Mesendoderm (in vitro differentiated cells): ENCODE measurements around the gene PCDH15.

Source experiments
- DNase-seq: peaks from one replicate; pipeline ENCODE4 v3.0.0; 2013
- H2AK5ac ChIP-seq: 2 replicates; pipeline ENCODE4 v1.6.1; 2013; ENCODE audit warnings: low read length, inconsistent platforms
- H2BK120ac ChIP-seq: 2 replicates; pipeline ENCODE4 v1.6.1; 2013; ENCODE audit warnings: low read depth, mild to moderate bottlenecking, low read length, moderate library complexity, mixed read lengths
- H2BK15ac ChIP-seq: replicated peaks from 2 replicates; pipeline ENCODE4 v1.6.1; 2013; ENCODE audit warnings: low read depth, mild to moderate bottlenecking, moderate library complexity
- H2BK5ac ChIP-seq: 2 replicates; pipeline ENCODE4 v1.6.1; 2013; ENCODE audit warnings: low read length, inconsistent platforms
- H3K18ac ChIP-seq: 2 replicates; pipeline ENCODE4 v1.6.1; 2013; ENCODE audit warnings: mild to moderate bottlenecking, low read length, mixed read lengths
- H3K23ac ChIP-seq: one replicate; pipeline ENCODE4 v1.6.1; 2013; ENCODE audit warnings: low read length
- H3K27ac ChIP-seq: 2 replicates; pipeline ENCODE4 v1.5.1; 2013; ENCODE audit warnings: low read depth, mild to moderate bottlenecking, inconsistent platforms, low read length, moderate library complexity
- H3K27me3 ChIP-seq: 2 replicates; pipeline ENCODE4 v1.6.1; 2013; ENCODE audit warnings: low read length, control low read depth, mild to moderate bottlenecking, inconsistent platforms; ENCODE audit not compliant: insufficient read depth, poor library complexity
- H3K36me3 ChIP-seq: 2 replicates; pipeline ENCODE4 v1.6.1; 2013; ENCODE audit warnings: low read length, inconsistent platforms; ENCODE audit not compliant: control insufficient read depth, insufficient read depth
- H3K4ac ChIP-seq: one replicate; pipeline ENCODE4 v1.6.1; 2013; ENCODE audit warnings: low read depth, mild to moderate bottlenecking, low read length, moderate library complexity
- H3K4me1 ChIP-seq: 2 replicates; pipeline ENCODE4 v1.6.1; 2013; ENCODE audit warnings: low read depth, low read length, inconsistent platforms; ENCODE audit not compliant: control insufficient read depth
- H3K4me2 ChIP-seq: 2 replicates; pipeline ENCODE4 v1.6.1; 2013; ENCODE audit warnings: low read length
- H3K4me3 ChIP-seq: 2 replicates; pipeline ENCODE4 v1.5.1; 2013; ENCODE audit warnings: mild to moderate bottlenecking, low read length
- H3K56ac ChIP-seq: one replicate; pipeline ENCODE4 v1.6.1; 2013; ENCODE audit warnings: low read length
- H3K79me1 ChIP-seq: 2 replicates; pipeline ENCODE4 v1.6.1; 2013; ENCODE audit warnings: low read length, inconsistent platforms
- H3K79me2 ChIP-seq: 2 replicates; pipeline ENCODE4 v1.6.1; 2013; ENCODE audit warnings: mild to moderate bottlenecking, low read length; ENCODE audit not compliant: control insufficient read depth, insufficient read depth
- H3K9ac ChIP-seq: 2 replicates; pipeline ENCODE4 v1.6.1; 2013; ENCODE audit warnings: low read length, inconsistent platforms
- H4K5ac ChIP-seq: one replicate; pipeline ENCODE4 v1.6.1; 2013; ENCODE audit warnings: low read length
- H4K8ac ChIP-seq: one replicate; pipeline ENCODE4 v1.6.1; 2013; ENCODE audit warnings: low read depth, mild to moderate bottlenecking, control low read depth, low read length, moderate library complexity
- whole genome bisulfite sequencing: extraction: QIAGEN DNeasy Blood & Tissue Kit; methylation state at CpG from one replicate; pipeline ENCODE4 v1.1.7; 2013; ENCODE audit warnings: low lambda C conversion rate, missing lambda C conversion rate; ENCODE audit not compliant: insufficient coverage; ENCODE audit errors: extremely low coverage; 5-methylcytosine and 5-hydroxymethylcytosine counted together

Gene PCDH15

GRCh38 chr10:54826994-54827560 lies 26.0 kb upstream of the PCDH15 start:
- WGBS: no CpG with 5 or more reads among the region's 1 CpG
- H3K4ac ChIP-seq: no peak overlapping the region
- H3K27ac ChIP-seq: no peak overlapping the region

GRCh38 chr10:54815583-54815982 lies 14.6 kb upstream of the PCDH15 start:
- DNase-seq: no peak
- Histone ChIP-seq H3K36me3 (no peaks in the 10 kb centered on the region), H3K4ac (no peak overlapping the region), H3K27ac (no peak overlapping the region), H3K4me2 (no peak overlapping the region), H3K9ac (no peak overlapping the region), H3K4me1 (no peaks in the 10 kb centered on the region), H4K8ac (no peak overlapping the region), H2BK15ac (no peak overlapping the region), H3K79me1 (no peaks in the 10 kb centered on the region), H2BK120ac (no peak overlapping the region), H3K56ac (no peak overlapping the region), H3K23ac (no peak overlapping the region), H3K4me3 (no peak overlapping the region), H2AK5ac (no peak overlapping the region), H3K27me3 (no peaks in the 10 kb centered on the region), H4K5ac (no peak overlapping the region), H3K79me2 (no peaks in the 10 kb centered on the region), H3K18ac (no peak overlapping the region), H2BK5ac (no peak overlapping the region)
- no CpG with 5 or more reads among the region's 2 CpGs for WGBS

More at GRCh38 chr10:54826994-54827560, 26.0 kb upstream of the PCDH15 start:
- no peak overlapping the region for H3K4me2 ChIP-seq
- H4K5ac ChIP-seq: no peak overlapping the region
- no peaks in the 10 kb centered on the region for H3K79me2 ChIP-seq
- H4K8ac ChIP-seq: no peak overlapping the region
- DNase-seq: no peak
- H2BK15ac ChIP-seq: no peak overlapping the region
- H3K4me3 ChIP-seq: no peak overlapping the region
- H3K9ac ChIP-seq: no peak overlapping the region
- H3K23ac ChIP-seq: no peak overlapping the region
- H3K36me3 ChIP-seq: no peaks in the 10 kb centered on the region
- no peaks in the 10 kb centered on the region for H3K4me1 ChIP-seq
- no peak overlapping the region for H2BK5ac ChIP-seq
- H2AK5ac ChIP-seq: no peak overlapping the region
- no peaks in the 10 kb centered on the region for H3K79me1 ChIP-seq
- no peak overlapping the region for H3K18ac ChIP-seq
- no peaks in the 10 kb centered on the region for H3K27me3 ChIP-seq
- H2BK120ac ChIP-seq: no peak overlapping the region
- H3K56ac ChIP-seq: no peak overlapping the region

- H3K79me1 ChIP-seq: no peaks in the 10 kb centered on the region
- no peak overlapping the region for H3K4me3 ChIP-seq
- no peak overlapping the region for H3K23ac ChIP-seq
- no peaks in the 10 kb centered on the region for H3K27me3 ChIP-seq
- WGBS: no CpG with 5 or more reads among the region's 1 CpG
- H2BK15ac ChIP-seq: no peak overlapping the region
- H3K4me2 ChIP-seq: no peak overlapping the region
- no peak overlapping the region for H2BK5ac ChIP-seq
- no peak overlapping the region for H4K5ac ChIP-seq
- no peak overlapping the region for H4K8ac ChIP-seq
- H3K36me3 ChIP-seq: no peaks in the 10 kb centered on the region
- no peak overlapping the region for H3K56ac ChIP-seq
- no peak overlapping the region for H3K18ac ChIP-seq
- no peak for DNase-seq
- no peak overlapping the region for H3K4ac ChIP-seq
- H3K79me2 ChIP-seq: no peaks in the 10 kb centered on the region
- no peak overlapping the region for H3K27ac ChIP-seq
- no peak overlapping the region for H2BK120ac ChIP-seq
- no peaks in the 10 kb centered on the region for H3K4me1 ChIP-seq
- H2AK5ac ChIP-seq: no peak overlapping the region
- no peak overlapping the region for H3K9ac ChIP-seq
Measured at GRCh38 chr10:54808186-54808935, 7.3 kb upstream of the PCDH15 start.

- H2AK5ac ChIP-seq: no peak overlapping the region
- no peaks in the 10 kb centered on the region for H3K79me2 ChIP-seq
- no peak overlapping the region for H2BK120ac ChIP-seq
- no CpG with 5 or more reads among the region's 1 CpG for WGBS
- no peak overlapping the region for H3K23ac ChIP-seq
- no peaks in the 10 kb centered on the region for H3K27me3 ChIP-seq
- no peak overlapping the region for H2BK15ac ChIP-seq
- no peak overlapping the region for H4K8ac ChIP-seq
- H2BK5ac ChIP-seq: no peak overlapping the region
- no peak overlapping the region for H3K56ac ChIP-seq
- H3K27ac ChIP-seq: no peak overlapping the region
- no peak overlapping the region for H3K4me2 ChIP-seq
- no peaks in the 10 kb centered on the region for H3K79me1 ChIP-seq
- no peaks in the 10 kb centered on the region for H3K36me3 ChIP-seq
- no peak overlapping the region for H3K4ac ChIP-seq
- H3K18ac ChIP-seq: no peak overlapping the region
- no peak for DNase-seq
- no peak overlapping the region for H3K4me3 ChIP-seq
- H3K4me1 ChIP-seq: no peaks in the 10 kb centered on the region
- no peak overlapping the region for H3K9ac ChIP-seq
- H4K5ac ChIP-seq: no peak overlapping the region
Measured at GRCh38 chr10:54799506-54799905, 1.5 kb downstream of the PCDH15 start.

- Histone ChIP-seq H3K18ac (no peak overlapping the region), H2BK15ac (no peak overlapping the region), H3K27ac (no peak overlapping the region), H4K5ac (no peak overlapping the region), H3K27me3 (no peaks in the 10 kb centered on the region), H2BK5ac (no peak overlapping the region), H3K56ac (no peak overlapping the region), H3K4ac (no peak overlapping the region), H3K79me2 (no peaks in the 10 kb centered on the region), H3K4me3 (no peak overlapping the region), H3K9ac (no peak overlapping the region), H2AK5ac (no peak overlapping the region), H3K4me2 (no peak overlapping the region), H3K23ac (no peak overlapping the region), H3K79me1 (no peaks in the 10 kb centered on the region), H3K36me3 (no peaks in the 10 kb centered on the region), H4K8ac (no peak overlapping the region), H3K4me1 (no peaks in the 10 kb centered on the region), H2BK120ac (no peak overlapping the region)
- no peak for DNase-seq
- no CpG with 5 or more reads among the region's 9 CpGs for WGBS
Measured at GRCh38 chr10:54797636-54798321, 3.3 kb downstream of the PCDH15 start.
